Liver (tissue), 9 donors: ENCODE data around the gene SAMD14. TPM values are rescaled to one million over a fixed set of nuclear protein-coding genes. Genes with fewer than 3 reads are reported as not detected.

ENCODE experiments used
- DNase-seq: peaks from one replicate; pipeline ENCODE4 v3.0.0-alpha.2; 2017; ENCODE audit warnings: low spot score
- H3K27ac ChIP-seq, 2 donors: one replicate each; pipeline ENCODE4 v1.7.0; 2013; ENCODE audit warnings: inconsistent platforms in 2 of 2, low read length in 2 of 2, control low read depth in 1 of 2, low read depth in 1 of 2, mild to moderate bottlenecking in 1 of 2
- H3K27me3 ChIP-seq, 4 donors: one replicate each; pipeline versions ENCODE4 v1.6.1 to v1.7.0; 2013; ENCODE audit warnings: low read length in 3 of 4, inconsistent platforms in 1 of 4, mild to moderate bottlenecking in 1 of 4, moderate library complexity in 1 of 4; ENCODE audit not compliant: control insufficient read depth in 4 of 4, insufficient read depth in 4 of 4
- H3K36me3 ChIP-seq, 4 donors: one replicate each; pipeline versions ENCODE4 v1.6.1 to v1.7.0; 2013; ENCODE audit warnings: low read length in 3 of 4, mild to moderate bottlenecking in 3 of 4, low read depth in 1 of 4, moderate library complexity in 1 of 4; ENCODE audit not compliant: control insufficient read depth in 4 of 4, insufficient read depth in 3 of 4
- H3K4me1 ChIP-seq, 4 donors: one replicate each; pipeline versions ENCODE4 v1.6.1 to v1.7.0; 2013; ENCODE audit warnings: low read length in 3 of 4, mild to moderate bottlenecking in 3 of 4, moderate library complexity in 1 of 4; ENCODE audit not compliant: control insufficient read depth in 4 of 4, insufficient read depth in 4 of 4
- H3K4me3 ChIP-seq, 3 donors: one replicate each; pipeline versions ENCODE4 v1.6.1 to v1.7.0; 2013; ENCODE audit warnings: low read length in 3 of 3, control low read depth in 1 of 3, low read depth in 1 of 3, mild to moderate bottlenecking in 1 of 3
- H3K9ac ChIP-seq, 2 donors: one replicate each; pipeline ENCODE4 v1.7.0; 2013; ENCODE audit warnings: low read length in 2 of 2, mild to moderate bottlenecking in 2 of 2, moderate library complexity in 2 of 2, control low read depth in 1 of 2, low read depth in 1 of 2
- H3K9me3 ChIP-seq, 4 donors: one replicate each; pipeline versions ENCODE4 v1.6.1 to v1.7.0; 2013; ENCODE audit warnings: low read length in 3 of 4; ENCODE audit not compliant: control insufficient read depth in 4 of 4
- CTCF ChIP-seq: fragments of 150-350 bp; IDR thresholded peaks from 2 replicates; pipeline ENCODE4 v1.5.1; 2017; ENCODE audit warnings: improper control_type of control experiment, low read depth, low read length; ENCODE audit not compliant: missing input control
- EGR1 ChIP-seq, 2 donors: IDR thresholded peaks; 2 replicates each; pipeline ENCODE4 v1.6.1; 2016 to 2018; ENCODE audit warnings: antibody characterized with exemption in 2 of 2, low read depth in 2 of 2
- FOXA1 ChIP-seq: IDR thresholded peaks from 2 replicates; pipeline ENCODE4 v1.6.1; 2016; ENCODE audit warnings: antibody characterized with exemption
- FOXA2 ChIP-seq: IDR thresholded peaks from 2 replicates; pipeline ENCODE4 v1.6.1; 2016; ENCODE audit warnings: antibody characterized with exemption
- GABPA ChIP-seq, 2 donors: IDR thresholded peaks in 1 of 2; conservative IDR thresholded peaks in 1 of 2; 2 replicates each; pipeline ENCODE4 v1.6.1; 2016; ENCODE audit warnings: antibody characterized with exemption in 2 of 2, mild to moderate bottlenecking in 1 of 2, moderate library complexity in 1 of 2
- HNF4G ChIP-seq: IDR thresholded peaks from 2 replicates; pipeline ENCODE4 v1.6.1; 2016; ENCODE audit warnings: antibody characterized with exemption
- MAX ChIP-seq: IDR thresholded peaks from 2 replicates; pipeline ENCODE4 v1.6.1; 2016; ENCODE audit warnings: antibody characterized with exemption
- NR2F2 ChIP-seq: IDR thresholded peaks from 2 replicates; pipeline ENCODE4 v1.6.1; 2016; ENCODE audit warnings: antibody characterized with exemption
- RAD21 ChIP-seq, 2 donors: IDR thresholded peaks; 2 replicates each; pipeline ENCODE4 v1.6.1; 2016; ENCODE audit warnings: antibody characterized with exemption in 2 of 2, mild to moderate bottlenecking in 2 of 2
- REST ChIP-seq: IDR thresholded peaks from 2 replicates; pipeline ENCODE4 v1.6.1; 2016; ENCODE audit warnings: antibody characterized with exemption, mild to moderate bottlenecking
- SP1 ChIP-seq: IDR thresholded peaks from 2 replicates; pipeline ENCODE4 v1.6.1; 2018; ENCODE audit warnings: antibody characterized with exemption, mild to moderate bottlenecking
- TAF1 ChIP-seq: conservative IDR thresholded peaks from 2 replicates; pipeline ENCODE4 v1.6.1; 2016; ENCODE audit warnings: antibody characterized with exemption, mild to moderate bottlenecking
- YY1 ChIP-seq: IDR thresholded peaks from 2 replicates; pipeline ENCODE4 v1.6.1; 2016; ENCODE audit warnings: antibody characterized with exemption, mild to moderate bottlenecking
- ZBTB33 ChIP-seq: IDR thresholded peaks from 2 replicates; pipeline ENCODE4 v1.6.1; 2016; ENCODE audit warnings: antibody characterized with exemption
- WGBS: extraction: QIAGEN DNeasy Blood & Tissue Kit; methylation state at CpG from one replicate; pipeline ENCODE4 v1.1.7; 2013; 5-methylcytosine and 5-hydroxymethylcytosine counted together
- polyA plus RNA-seq, 2 donors: library from polyadenylated mRNA; stranded (reverse) in 1 of 2; unstranded in 1 of 2; fragments of 200-250 nt in 1 of 2; fragments of >200 nt in 1 of 2; fragmentation: Nextera tagmentation in 1 of 2; extraction: Ambion mirVana in 1 of 2; gene quantifications; one replicate each; pipeline versions ENCODE4 v1.2.1 to v1.2.3, GENCODE V29; 2013 to 2015
- total RNA-seq, 2 donors: library from RNA; depleted of rRNA; stranded (reverse); fragments of >200 nt; gene quantifications; one replicate each; pipeline ENCODE4 v1.2.3, GENCODE V29; 2014
- donor health status: healthy.
- donor health status: healthy.
- donor health status: healthy.
- donor health status: healthy.
- donor health status: healthy.

SAMD14 gene
- total and polyA plus RNA-seq, 4 donors, result 0.50 to 0.84 (median 0.67) TPM; not detected in 1

DNA sequence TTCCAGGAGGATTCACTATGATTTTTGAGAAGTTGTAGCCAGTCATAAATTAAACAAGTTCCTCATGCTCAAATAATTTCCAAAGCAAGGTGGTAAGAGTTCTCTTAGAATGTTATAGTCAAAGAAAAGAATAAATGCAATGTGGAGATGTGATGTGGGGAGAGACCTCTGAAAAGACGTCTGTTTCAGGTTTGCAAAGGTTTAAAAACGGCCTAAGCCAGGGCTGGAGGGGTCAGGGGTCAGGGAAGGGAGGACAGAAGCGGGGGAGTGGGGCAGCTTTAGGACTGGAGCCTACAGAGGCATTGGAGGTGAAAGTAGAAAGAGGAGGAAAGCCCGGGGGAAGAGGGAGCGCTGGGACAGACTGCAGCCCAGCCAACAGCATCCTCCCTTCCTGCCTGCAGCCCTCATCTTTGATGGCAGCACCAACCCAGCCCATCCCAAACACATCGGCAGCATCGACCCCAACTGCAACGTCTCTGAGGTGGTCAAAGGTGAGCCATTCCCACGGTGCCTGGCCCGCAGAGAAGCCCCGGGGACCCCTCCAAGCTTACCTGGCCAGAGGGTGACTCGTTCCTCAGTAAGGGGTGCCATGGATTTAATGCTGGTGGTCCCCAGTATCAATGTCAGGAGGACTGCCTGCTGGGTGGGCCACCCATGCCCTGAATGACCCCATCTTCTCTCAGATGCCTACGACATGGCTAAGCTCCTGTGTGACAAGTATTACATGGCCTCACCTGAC is 23.4 kb downstream of the SAMD14 start:
- no peak for TF ChIP-seq CTCF
- TF ChIP-seq MAX, result no peak
- TF ChIP-seq REST, result no peak
- TF ChIP-seq FOXA1, result no peak
- no peak for TF ChIP-seq RAD21 (IDR thresholded peaks at IDR 0.05)
- TF ChIP-seq ZBTB33, result no peak
- TF ChIP-seq NR2F2, result no peak
- TF ChIP-seq HNF4G, result no peak
- TF ChIP-seq TAF1, result no peak
- TF ChIP-seq YY1, result no peak
- TF ChIP-seq SP1, result no peak
- TF ChIP-seq EGR1 (IDR thresholded peaks at IDR 0.05; ENCODE audit: low read depth in 2 of 2), result no peak
- no peak for TF ChIP-seq GABPA (IDR thresholded peaks at IDR 0.05 in 1 of 2, conservative IDR thresholded peaks at IDR 0.05 in 1 of 2)
- peaks cover 17 to 39% (median 25%) of the 10 kb centered on the region in 4 donors for H3K36me3 ChIP-seq
- WGBS, result 78% methylated on average over 13 of the region's 13 CpGs

GRCh38 chr17:50105811-50106210 is 24.1 kb downstream of the SAMD14 start:
- peaks cover 15 to 24% (median 20%) of the 10 kb centered on the region in 4 donors for H3K4me1 ChIP-seq
- peaks cover 17 to 39% (median 25%) of the 10 kb centered on the region in 4 donors for H3K36me3 ChIP-seq
- WGBS, result 96% methylated on average over 21 of the region's 21 CpGs
- DNase-seq, result no peak
- H3K4me3 ChIP-seq, result no peak overlapping the region
- H3K9me3 ChIP-seq, result no peaks in the 10 kb centered on the region
- TF ChIP-seq YY1 (no peak), FOXA2 (no peak)
- H3K27ac ChIP-seq, result no peak overlapping the region
- H3K9ac ChIP-seq, result no peak overlapping the region
- H3K27me3 ChIP-seq, result no peaks in the 10 kb centered on the region

More for the DNA sequence above, 23.4 kb downstream of the SAMD14 start:
- H3K27me3 ChIP-seq, result no peaks in the 10 kb centered on the region
- no peak overlapping the region for H3K27ac ChIP-seq
- no peak overlapping the region for H3K9ac ChIP-seq
- no peak for DNase-seq
- no peaks in the 10 kb centered on the region for H3K9me3 ChIP-seq
- H3K4me3 ChIP-seq, result no peak overlapping the region
- peaks cover 12 to 20% (median 16%) of the 10 kb centered on the region in 4 donors for H3K4me1 ChIP-seq
